ENCODE results near the gene HIRIP3. TPM values are rescaled to one million over a fixed set of nuclear protein-coding genes. Genes with fewer than 3 reads are reported as not detected.

Gene HIRIP3
- total and polyA plus RNA-seq, 2 of the 8 experiments (the other 6 are each of a cell fraction or from before 2014, with no cell fraction given) = 11.9 to 18.5 TPM

DNA sequence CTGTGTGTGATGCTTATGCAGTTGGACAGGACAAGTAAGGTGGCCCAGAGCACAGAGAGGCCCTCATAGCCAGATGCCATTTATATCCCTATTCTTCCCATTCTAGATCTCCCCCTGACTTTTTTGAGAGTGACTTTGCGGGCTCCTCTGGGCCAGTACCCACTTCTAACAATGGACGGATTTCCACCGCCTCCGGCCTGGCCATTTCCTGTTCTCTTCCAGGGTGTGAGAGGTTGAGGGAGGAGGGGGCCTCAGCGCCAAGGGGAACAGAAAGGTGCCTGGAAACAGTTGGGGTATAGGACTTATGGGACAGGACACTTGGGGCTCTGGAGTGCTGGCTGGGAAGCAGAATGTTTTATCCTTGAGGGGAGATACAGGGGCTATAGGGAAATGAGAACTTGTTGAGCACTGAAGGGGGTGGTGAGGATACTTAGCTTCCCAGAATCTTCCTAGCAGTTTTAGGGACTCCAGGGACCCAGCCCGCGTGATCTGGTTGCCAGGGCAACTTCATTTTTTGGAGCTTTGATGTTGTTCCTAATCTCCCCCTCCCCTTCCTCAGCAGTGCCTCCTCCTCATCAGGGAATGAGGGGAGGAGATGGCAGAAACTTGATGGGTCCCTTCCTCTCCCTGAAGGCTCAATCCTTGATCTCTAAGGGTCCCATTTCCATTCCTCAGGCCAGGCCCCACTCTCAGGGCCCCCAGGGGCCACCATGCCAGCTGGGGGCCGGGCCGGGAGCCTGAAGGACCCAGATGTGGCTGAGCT, 18.2 kb downstream of the HIRIP3 start (continued):
- no peak for TF ChIP-seq RAD21 (IDR thresholded peaks at IDR 0.05 in 1 of 2, conservative IDR thresholded peaks at IDR 0.05 in 1 of 2; ENCODE audit: low read depth in 2 of 2, low read length in 2 of 2)
- no peak for TF ChIP-seq SIN3A (conservative IDR thresholded peaks at IDR 0.05 in 1 of 2, IDR thresholded peaks at IDR 0.05 in 1 of 2; ENCODE audit: low read depth in 1 of 2, low read length in 2 of 2)
- no peak for TF ChIP-seq SIX5 (IDR thresholded peaks at IDR 0.05; ENCODE audit: low read depth, low read length)
- TF ChIP-seq POLR2A (IDR thresholded peaks at IDR 0.05; ENCODE audit: control extremely low read depth in 1 of 2, low read depth in 2 of 2, low read length in 2 of 2) = no peak
- TF ChIP-seq, protein P1, sequence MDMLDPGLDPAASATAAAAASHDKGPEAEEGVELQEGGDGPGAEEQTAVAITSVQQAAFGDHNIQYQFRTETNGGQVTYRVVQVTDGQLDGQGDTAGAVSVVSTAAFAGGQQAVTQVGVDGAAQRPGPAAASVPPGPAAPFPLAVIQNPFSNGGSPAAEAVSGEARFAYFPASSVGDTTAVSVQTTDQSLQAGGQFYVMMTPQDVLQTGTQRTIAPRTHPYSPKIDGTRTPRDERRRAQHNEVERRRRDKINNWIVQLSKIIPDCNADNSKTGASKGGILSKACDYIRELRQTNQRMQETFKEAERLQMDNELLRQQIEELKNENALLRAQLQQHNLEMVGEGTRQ (IDR thresholded peaks at IDR 0.05; ENCODE audit: low read length) = no peak
- TF ChIP-seq RNF2 (IDR thresholded peaks at IDR 0.05; ENCODE audit: borderline replicate concordance, low read depth, low read length, missing control alignments, poor library complexity, severe bottlenecking) = no peak
